Suprapubic skin (tissue), 4 donors: ENCODE measurements around the gene TRMT2B.

Source experiments
- CTCF ChIP-seq, 2 donors: fragments of 200-600 bp in 1 of 2; fragments of 450-650 bp in 1 of 2; sonication (generic) in 1 of 2; IDR thresholded peaks; one replicate each; pipeline ENCODE4 v1.5.1; 2016 to 2019; ENCODE audit warnings: antibody characterized with exemption in 2 of 2, mild to moderate bottlenecking in 1 of 2, moderate library complexity in 1 of 2
- POLR2A ChIP-seq, 2 donors: fragments of 450-650 bp; IDR thresholded peaks; one replicate each; pipeline ENCODE4 v1.6.1; 2017; ENCODE audit warnings: antibody characterized with exemption in 2 of 2, mild to moderate bottlenecking in 2 of 2, moderate library complexity in 2 of 2
- POLR2AphosphoS5 ChIP-seq, 3 donors: sonication (generic); formaldehyde crosslinking; IDR thresholded peaks; one replicate each; pipeline ENCODE4 v1.6.1; 2017; ENCODE audit warnings: antibody characterized with exemption in 3 of 3

- no peak for TF ChIP-seq POLR2AphosphoS5 (IDR thresholded peaks at IDR 0.05)
- TF ChIP-seq CTCF (IDR thresholded peaks at IDR 0.05), result no peak
- no peak for TF ChIP-seq POLR2A (IDR thresholded peaks at IDR 0.05)
These were observed 78.5 kb downstream of the TRMT2B start for GRCh38 chrX:100973411-100973810.
